ENCODE measurements around the gene UCN2. TPM values are rescaled to one million over a fixed set of nuclear protein-coding genes. Genes with fewer than 3 reads are reported as not detected.

UCN2 gene
- polyA plus RNA-seq, 3 donors, result 0.61 TPM; not detected in 2

DNA sequence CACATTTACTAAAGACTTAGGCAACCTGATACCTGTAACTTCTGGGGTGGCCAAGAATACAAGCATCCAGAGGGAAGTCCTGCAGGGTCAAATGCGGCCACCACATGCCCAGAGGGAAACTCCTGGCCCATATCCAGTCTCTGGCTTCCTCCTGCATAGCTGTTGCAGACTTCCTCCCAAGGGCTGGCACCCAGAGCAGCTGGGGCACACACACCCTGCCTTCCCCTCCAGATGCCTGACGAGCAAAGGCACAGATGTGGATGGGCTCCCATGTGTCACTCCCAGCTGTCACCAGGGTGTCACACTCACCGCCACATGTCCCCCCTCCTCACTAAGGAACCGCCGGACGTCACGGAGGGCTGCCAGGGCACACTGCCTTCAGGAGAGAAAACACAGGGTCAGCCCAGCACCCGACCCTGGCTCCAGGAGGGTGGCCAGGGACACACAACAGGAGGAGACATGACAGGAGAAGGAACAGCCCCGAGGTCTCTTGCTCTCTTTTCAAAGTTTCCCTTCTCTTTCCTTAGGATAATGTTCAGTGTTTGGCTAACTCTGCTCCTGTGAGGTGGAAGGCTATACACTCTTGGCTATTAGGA lies 20.2 kb downstream of the UCN2 start:
- intact Hi-C loops (cut with micrococcal nuclease), result loop anchor here in 1 of 2 donors (10.0 kb wide), 1 partner anchor 269 kb away; no protein-coding TSS in a partner anchor
- H3K36me3 ChIP-seq (replicated peaks in 1 of 2; ENCODE audit: control insufficient read depth in 1 of 2, insufficient read depth in 2 of 2, low read length in 2 of 2), result peaks cover 45 to 76% of the 10 kb centered on the region in 2 donors
- H3K9me3 ChIP-seq (replicated peaks in 1 of 2; ENCODE audit: control insufficient read depth in 1 of 2, insufficient read depth in 1 of 2, low read length in 2 of 2), result no peaks in the 10 kb centered on the region
- peak overlapping the region; percentile 44 to 87 for H3K27ac ChIP-seq (ENCODE audit: low read depth in 1 of 2, low read length in 2 of 2)
- peak overlapping the region; percentile 57 for H3K4me2 ChIP-seq (replicated peaks; ENCODE audit: extremely low read depth, low read length, poor library complexity, severe bottlenecking)
- 4% methylated on average over 9 of the region's 9 CpGs for WGBS (ENCODE audit: insufficient coverage)
- peak overlapping the region; percentile 69 for H2AFZ ChIP-seq (ENCODE audit: insufficient read depth, low read depth, low read length, poor library complexity, severe bottlenecking)
- peak; percentile 64 to 86 (median 65) for DNase-seq
- H3K4me3 ChIP-seq (replicated peaks in 1 of 3; ENCODE audit: low read depth in 2 of 3, low read length in 3 of 3), result peak overlapping the region in 1 of 3 experiments; percentile 60
- Mint-ChIP-seq H3K4me3 (peak overlapping the region; percentile 62 to 83), H3K27ac (peak overlapping the region; percentile 86 to 93 (median 91)), H3K27me3 (ENCODE audit: low read depth in 3 of 3) (peaks cover 0 to 1% (median 0%) of the 10 kb centered on the region in 3 donors), H3K4me1 (peaks cover 47% of the 10 kb centered on the region), H3K9me3 (no peaks in the 10 kb centered on the region), H3K36me3 (peaks cover 60 to 79% of the 10 kb centered on the region in 2 donors)
- H3K27me3 ChIP-seq (ENCODE audit: control insufficient read depth in 2 of 2, insufficient read depth in 2 of 2, low read length in 2 of 2), result no peaks in the 10 kb centered on the region
- H4K20me1 ChIP-seq (ENCODE audit: insufficient read depth, low read length), result peaks cover 16% of the 10 kb centered on the region
- no peaks in the 10 kb centered on the region for H3K79me2 ChIP-seq (ENCODE audit: insufficient read depth, low read length)
- TF ChIP-seq, protein P1, sequence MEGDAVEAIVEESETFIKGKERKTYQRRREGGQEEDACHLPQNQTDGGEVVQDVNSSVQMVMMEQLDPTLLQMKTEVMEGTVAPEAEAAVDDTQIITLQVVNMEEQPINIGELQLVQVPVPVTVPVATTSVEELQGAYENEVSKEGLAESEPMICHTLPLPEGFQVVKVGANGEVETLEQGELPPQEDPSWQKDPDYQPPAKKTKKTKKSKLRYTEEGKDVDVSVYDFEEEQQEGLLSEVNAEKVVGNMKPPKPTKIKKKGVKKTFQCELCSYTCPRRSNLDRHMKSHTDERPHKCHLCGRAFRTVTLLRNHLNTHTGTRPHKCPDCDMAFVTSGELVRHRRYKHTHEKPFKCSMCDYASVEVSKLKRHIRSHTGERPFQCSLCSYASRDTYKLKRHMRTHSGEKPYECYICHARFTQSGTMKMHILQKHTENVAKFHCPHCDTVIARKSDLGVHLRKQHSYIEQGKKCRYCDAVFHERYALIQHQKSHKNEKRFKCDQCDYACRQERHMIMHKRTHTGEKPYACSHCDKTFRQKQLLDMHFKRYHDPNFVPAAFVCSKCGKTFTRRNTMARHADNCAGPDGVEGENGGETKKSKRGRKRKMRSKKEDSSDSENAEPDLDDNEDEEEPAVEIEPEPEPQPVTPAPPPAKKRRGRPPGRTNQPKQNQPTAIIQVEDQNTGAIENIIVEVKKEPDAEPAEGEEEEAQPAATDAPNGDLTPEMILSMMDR (IDR thresholded peaks at IDR 0.05), result no peak
- H3K4me1 ChIP-seq (ENCODE audit: control insufficient read depth in 1 of 2, insufficient read depth in 2 of 2, low read length in 2 of 2), result peaks cover 26 to 45% of the 10 kb centered on the region in 2 donors
- peak overlapping the region; percentile 49 for H3K9ac ChIP-seq (ENCODE audit: insufficient read depth, low read length, poor library complexity, severe bottlenecking)

DNA sequence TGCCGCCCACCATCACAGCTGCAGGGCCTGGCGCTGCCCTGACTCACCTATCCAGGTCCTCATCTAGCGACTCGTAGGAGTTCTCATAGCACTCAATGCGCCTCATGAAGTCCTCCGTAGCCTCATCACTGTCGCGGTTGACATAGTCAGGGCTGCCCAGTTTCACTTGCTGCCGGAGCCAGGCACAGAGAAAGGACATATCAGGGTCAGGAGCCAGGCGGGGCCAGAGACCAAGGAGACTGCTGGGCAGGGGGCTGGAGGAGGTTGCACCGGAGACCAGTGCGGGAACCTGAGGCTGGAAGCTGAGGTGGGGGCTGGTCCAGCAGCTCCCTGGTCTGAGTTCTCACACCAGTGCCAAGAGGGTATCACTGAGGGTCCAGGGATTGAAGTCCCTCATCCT lies 25.1 kb downstream of the UCN2 start:
- intact Hi-C loops (cut with micrococcal nuclease), result no loop called here
- Histone ChIP-seq H4K20me1 (ENCODE audit: insufficient read depth, low read length) (peaks cover 16% of the 10 kb centered on the region), H3K4me2 (replicated peaks; ENCODE audit: extremely low read depth, low read length, poor library complexity, severe bottlenecking) (no peak overlapping the region), H3K27ac (ENCODE audit: low read depth in 1 of 2, low read length in 2 of 2) (no peak overlapping the region), H3K36me3 (replicated peaks in 1 of 2; ENCODE audit: control insufficient read depth in 1 of 2, insufficient read depth in 2 of 2, low read length in 2 of 2) (peaks cover 53 to 95% of the 10 kb centered on the region in 2 donors), H3K9me3 (replicated peaks in 1 of 2; ENCODE audit: control insufficient read depth in 1 of 2, insufficient read depth in 1 of 2, low read length in 2 of 2) (no peaks in the 10 kb centered on the region), H3K9ac (ENCODE audit: insufficient read depth, low read length, poor library complexity, severe bottlenecking) (no peak overlapping the region), H3K4me1 (ENCODE audit: control insufficient read depth in 1 of 2, insufficient read depth in 2 of 2, low read length in 2 of 2) (peaks cover 24 to 39% of the 10 kb centered on the region in 2 donors), H3K79me2 (ENCODE audit: insufficient read depth, low read length) (no peaks in the 10 kb centered on the region), H2AFZ (ENCODE audit: insufficient read depth, low read depth, low read length, poor library complexity, severe bottlenecking) (no peak overlapping the region), H3K4me3 (replicated peaks in 1 of 3; ENCODE audit: low read depth in 2 of 3, low read length in 3 of 3) (no peak overlapping the region), H3K27me3 (ENCODE audit: control insufficient read depth in 2 of 2, insufficient read depth in 2 of 2, low read length in 2 of 2) (no peaks in the 10 kb centered on the region)
- H3K27ac Mint-ChIP-seq, result peak overlapping the region in 1 of 7 donors; percentile 18
- H3K27me3 Mint-ChIP-seq (ENCODE audit: low read depth in 3 of 3), result peaks cover 0 to 2% (median 0%) of the 10 kb centered on the region in 3 donors
- H3K36me3 Mint-ChIP-seq, result peaks cover 71 to 97% of the 10 kb centered on the region in 2 donors
- WGBS (ENCODE audit: insufficient coverage), result 97% methylated on average over 12 of the region's 12 CpGs
- no peak overlapping the region for H3K4me3 Mint-ChIP-seq
- peaks cover 3 to 14% (median 6%) of the 10 kb centered on the region in 7 donors for H3K9me3 Mint-ChIP-seq
- DNase-seq, result no peak
- peaks cover 40% of the 10 kb centered on the region for H3K4me1 Mint-ChIP-seq
- TF ChIP-seq, protein P1 (IDR thresholded peaks at IDR 0.05), result no peak

All from CD14-positive monocyte (primary cell).